ENCODE measurements around the gene EML4. TPM values are rescaled to one million over a fixed set of nuclear protein-coding genes. Genes with fewer than 3 reads are reported as not detected.
A peak's percentile ranks its signal among the peaks of the same experiment; 100 is the strongest.

EML4 gene
- total RNA-seq, 1 donor from 2014 or later = 111 TPM

DNA sequence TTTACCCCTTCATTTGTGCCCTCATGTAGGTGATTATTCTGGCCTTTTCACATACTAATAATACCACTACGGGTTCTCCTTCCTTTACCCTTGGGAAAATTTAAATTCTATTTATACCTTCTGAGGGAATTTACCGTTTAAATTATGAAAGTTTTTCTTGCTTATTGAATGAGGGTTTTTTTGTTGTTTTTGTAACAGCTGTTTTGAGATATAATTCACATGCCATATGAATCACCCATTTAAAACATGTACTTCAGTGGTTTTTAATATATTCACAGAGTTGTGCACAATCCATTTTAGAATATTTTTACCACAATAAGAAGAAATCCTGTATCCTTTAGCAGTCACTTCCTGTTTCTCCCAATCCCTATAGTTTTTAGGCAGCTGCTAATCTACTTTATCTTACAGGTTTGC, 54.7 kb downstream of the EML4 start:
- DNase-seq (ENCODE audit: low spot score) = no peak

DNA sequence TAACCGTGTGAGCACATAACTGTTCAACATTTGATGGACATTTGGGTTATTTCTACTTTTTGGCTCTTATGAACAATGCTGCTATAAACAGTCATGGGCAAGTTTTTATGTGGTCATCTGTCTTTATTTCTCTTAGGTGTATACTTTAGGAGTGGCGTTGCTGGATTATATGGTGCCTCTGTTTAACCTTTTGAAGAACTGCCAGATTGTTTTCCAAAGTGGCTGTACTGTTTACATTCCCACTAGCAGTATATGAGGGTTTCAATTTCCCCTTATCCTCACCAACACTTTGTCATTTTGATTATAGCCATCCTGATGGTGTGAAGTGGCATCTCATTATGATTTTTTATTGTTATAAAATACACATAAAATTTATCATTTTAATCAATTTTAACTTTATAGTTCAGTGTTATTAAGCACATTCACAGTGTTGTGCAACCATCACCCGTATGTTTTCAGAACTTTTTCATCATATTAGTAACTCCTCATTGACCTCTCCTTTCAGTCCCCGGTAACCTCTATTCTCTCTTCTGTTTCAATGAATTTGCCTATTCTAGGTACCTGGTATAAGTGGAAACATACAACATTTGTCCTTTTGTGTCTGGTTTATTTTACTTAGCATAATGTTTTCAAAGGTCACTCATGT, 55.4 kb downstream of the EML4 start:
- DNase-seq (ENCODE audit: low spot score) = no peak

- DNase-seq (ENCODE audit: low spot score) = no peak
Observed at GRCh38 chr2:42225573-42225972, 56.4 kb downstream of the EML4 start.

GRCh38 chr2:42227491-42227890, 58.3 kb downstream of the EML4 start:
- DNase-seq (ENCODE audit: low spot score) = no peak

GRCh38 chr2:42228101-42228500, 58.9 kb downstream of the EML4 start:
- no peak for DNase-seq (ENCODE audit: low spot score)

GRCh38 chr2:42229949-42230348, 60.8 kb downstream of the EML4 start:
- DNase-seq (ENCODE audit: low spot score) = no peak

DNA sequence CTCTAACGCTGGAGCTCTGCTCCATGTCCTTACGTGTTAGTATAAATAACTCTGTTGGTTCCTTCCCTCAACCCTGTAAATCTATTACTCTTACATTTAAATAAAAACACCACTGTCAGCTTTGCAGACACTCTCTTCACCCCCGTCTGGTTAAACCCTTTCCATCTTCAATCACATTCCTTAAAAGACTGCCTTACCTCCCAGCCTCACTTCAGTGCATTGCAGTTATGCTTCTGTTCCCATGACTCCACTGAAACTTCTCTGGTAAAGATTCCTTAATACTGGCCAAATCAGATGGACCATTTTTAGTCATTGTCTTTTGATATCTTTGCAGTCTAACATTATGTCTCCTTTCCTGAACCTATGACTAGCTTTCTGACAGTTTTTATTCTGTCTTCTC, 61.7 kb downstream of the EML4 start:
- no peak for DNase-seq (ENCODE audit: low spot score)

DNA sequence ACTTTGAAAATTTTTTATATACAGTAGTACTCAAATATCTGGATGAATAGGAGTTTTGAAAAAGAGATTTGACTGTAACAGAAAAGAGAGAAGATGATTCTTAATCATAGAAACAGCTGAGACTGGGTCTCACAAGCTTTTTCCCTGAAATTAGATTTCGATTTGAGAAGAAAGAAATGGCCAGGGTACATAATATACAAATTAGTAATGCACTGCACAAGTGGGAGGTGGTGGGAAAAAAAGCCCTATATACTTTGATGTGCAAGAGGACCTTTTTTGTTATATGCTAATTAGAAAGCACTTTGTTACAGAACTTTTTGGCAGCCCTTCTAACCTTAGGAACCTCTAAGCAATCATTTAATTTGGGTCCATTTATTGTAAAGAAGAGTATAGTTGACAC, 62.9 kb downstream of the EML4 start:
- no peak for DNase-seq (ENCODE audit: low spot score)

DNA sequence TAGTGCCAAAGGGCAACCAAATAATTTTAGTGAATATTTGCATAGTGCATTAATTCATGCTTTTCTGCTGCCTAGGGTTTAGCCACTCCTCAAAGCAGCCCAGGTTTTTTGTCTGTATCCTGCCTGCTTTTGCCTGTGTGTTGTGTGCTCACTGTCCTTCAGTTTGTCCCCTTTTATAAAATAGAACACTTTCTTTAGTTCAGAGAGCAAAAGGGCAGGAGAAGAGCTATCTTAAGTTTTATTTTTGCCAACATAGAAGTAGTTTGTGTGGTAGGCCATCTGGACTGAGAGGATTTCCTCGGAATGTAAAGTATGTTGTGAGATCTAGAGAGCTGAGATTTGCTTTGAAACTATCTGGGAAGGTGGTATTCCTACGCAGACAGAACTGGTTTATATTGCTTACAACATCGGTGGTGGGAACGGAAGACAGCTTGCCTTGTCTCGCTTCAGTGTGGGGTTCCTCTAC, 64.9 kb downstream of the EML4 start:
- no peak for DNase-seq (ENCODE audit: low spot score)

DNA sequence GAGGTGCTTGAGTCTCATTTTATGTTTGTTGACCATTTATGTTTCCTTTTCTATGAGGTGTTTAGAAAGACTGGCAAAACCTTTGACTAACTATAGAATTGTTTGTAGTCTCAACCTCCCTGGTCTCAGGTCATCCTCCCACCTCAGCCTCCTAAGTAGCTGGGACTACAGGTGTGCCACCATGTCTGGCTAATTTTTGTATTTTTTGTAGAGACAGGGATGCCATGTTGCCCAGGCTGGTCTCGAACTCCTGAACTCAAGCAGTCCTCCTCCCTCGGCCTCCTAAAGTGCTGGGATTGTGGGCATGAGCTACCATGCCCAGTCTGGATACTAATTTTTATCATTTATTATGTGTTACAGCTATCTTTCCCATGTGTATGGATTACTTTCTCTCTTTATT, 67.8 kb downstream of the EML4 start:
- DNase-seq (ENCODE audit: low spot score) = no peak

- DNase-seq (ENCODE audit: low spot score) = peak; percentile 31
Observed at GRCh38 chr2:42238644-42239288, 69.6 kb downstream of the EML4 start.

GRCh38 chr2:42239289-42239661, 70.1 kb downstream of the EML4 start:
- no peak for DNase-seq (ENCODE audit: low spot score)

DNA sequence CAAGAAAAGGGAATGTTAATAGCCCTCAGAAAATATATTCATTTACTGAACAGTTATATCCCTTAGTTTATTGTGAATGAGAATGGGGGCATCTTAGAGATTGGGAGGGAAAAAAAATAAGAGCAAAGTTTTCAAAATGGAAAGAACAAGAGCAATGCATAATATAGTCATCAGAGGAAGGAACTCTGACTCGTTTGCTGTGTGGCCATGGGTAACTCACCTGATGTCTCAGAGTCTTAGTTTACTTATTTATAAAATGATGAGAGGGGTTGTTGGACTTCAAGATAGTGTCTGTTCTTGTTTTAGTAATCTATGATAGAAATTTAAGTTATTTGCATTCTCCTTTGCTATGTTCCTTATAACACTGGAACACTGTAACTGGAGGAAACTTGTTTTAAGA, 70.7 kb downstream of the EML4 start:
- no peak for DNase-seq (ENCODE audit: low spot score)

DNA sequence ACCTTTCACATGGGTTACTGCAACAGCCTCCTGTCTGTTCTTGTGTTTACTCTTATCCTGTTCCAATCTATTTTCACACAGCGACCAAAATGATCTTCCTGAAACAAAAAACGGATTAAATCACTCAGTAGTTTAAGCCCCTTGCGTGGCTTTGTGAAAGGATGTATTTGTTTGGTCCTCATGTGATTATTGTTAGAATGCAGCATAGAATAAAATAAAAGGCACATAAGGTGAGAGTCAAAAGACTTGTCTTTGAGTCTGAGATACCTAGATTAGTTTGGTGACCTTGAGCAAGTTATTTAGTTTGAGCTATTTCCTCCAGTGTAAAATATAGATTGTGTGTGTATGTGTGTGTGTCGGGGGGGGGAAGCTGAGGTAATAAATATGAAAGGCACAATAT, 72.4 kb downstream of the EML4 start:
- DNase-seq (ENCODE audit: low spot score) = no peak

- no peak for DNase-seq (ENCODE audit: low spot score)
Observed at GRCh38 chr2:42243297-42243696, 74.1 kb downstream of the EML4 start.

DNA sequence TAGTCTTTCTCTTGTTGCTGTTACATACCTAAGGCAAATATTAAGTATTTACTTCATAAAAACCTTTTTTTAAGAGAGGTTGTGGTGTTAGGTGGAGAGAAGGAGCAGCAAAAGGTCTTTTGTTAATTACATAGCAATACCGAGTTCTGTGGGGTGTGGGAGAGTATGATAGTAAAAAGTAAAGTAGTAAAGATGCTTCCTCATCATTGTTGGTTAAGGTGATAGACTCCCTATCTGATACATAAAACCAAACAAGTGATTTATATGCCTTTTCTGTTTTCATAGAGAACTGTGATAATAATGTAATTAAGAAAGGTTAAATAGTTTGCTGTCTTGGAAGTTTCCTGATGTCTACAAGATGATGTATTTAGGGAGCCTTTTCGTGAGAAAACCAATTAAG, 75.4 kb downstream of the EML4 start:
- no peak for DNase-seq (ENCODE audit: low spot score)

DNA sequence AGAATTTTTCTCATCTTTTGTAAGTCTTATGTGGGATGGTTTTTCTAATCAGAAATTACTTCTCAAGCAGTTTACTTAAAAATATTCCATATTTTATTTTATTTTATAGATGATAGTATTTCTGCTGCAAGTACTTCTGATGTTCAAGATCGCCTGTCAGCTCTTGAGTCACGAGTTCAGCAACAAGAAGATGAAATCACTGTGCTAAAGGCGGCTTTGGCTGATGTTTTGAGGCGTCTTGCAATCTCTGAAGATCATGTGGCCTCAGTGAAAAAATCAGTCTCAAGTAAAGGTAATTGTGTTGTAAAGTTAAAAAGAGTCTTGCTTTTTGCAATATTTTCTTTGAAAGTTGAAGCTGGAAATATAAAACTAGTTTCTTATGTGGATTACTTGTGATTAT, 76.2 kb downstream of the EML4 start:
- no peak for DNase-seq (ENCODE audit: low spot score)

DNA sequence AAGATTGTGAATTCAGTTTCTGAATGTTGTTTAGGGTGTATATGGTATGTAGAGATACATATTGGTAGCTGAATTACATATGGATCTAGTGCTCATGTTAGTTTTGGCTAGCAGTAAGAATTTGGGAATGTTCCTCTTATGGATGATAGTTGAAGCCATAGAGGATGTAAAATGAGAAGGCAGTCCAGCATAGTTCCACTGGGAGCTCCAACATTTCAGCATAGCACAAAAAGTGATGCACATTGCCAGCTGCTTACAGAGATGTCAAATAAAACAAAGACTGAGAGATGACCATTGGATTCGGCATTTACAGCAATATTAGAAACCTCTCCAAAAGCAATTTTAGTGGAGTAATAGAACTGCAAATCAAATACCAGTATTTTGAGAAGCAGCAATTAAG, 77.4 kb downstream of the EML4 start:
- DNase-seq (ENCODE audit: low spot score) = no peak

DNA sequence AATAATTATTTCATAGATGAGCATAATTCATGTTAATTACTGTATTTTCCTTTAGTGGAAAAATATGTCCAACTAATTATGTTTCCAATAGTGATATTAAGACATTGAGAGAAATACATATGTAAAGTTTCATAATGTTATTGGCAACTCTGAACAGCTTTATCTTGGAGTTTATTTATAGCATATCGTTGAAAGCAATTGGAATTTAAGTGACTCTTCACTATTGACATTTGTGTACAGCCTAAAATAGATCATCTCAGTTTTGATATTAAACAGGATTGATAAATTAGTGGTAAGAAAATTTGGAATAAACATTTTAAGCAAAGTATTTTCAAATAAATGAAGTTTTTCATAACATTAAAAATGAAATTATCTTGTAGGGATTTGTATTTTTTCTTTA, 79.7 kb downstream of the EML4 start:
- no peak for DNase-seq (ENCODE audit: low spot score)

DNA sequence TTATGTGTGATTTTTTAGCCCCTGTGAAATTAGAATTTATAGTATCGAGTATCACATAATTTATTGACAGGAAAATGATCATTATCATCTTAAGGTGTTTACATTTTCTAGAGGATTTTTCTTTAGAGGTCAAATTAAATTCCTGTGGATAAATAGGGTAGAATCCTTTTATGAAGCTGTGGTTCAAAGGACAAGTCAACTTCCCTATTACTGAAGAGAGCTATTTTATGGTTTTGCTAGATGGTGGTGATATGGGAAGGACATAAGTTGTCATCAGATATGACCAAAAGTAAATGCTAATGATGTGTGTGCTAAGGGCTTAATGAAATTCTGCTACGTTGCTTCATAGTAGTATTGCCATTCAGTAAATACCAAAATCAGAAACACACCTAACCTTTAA, 80.1 kb downstream of the EML4 start:
- no peak for DNase-seq (ENCODE audit: low spot score)

DNA sequence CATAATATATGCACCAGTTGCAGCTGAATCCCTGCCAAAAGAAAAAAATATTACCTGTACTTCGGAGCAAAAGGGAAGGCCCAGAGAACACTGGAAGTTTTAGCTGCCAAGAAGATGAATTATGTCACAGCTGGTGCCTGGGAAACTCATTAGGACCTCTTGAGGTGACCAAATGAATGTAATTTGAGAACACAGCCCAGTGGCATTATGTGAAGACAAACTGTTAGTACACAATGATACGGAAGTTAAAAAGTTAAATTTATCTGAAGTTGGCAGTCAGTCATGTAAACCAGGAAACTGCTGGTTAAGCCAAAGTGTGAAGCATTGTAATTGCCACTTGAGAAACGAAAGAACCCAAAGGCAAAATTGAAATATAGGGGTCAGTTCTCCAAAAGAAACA, 80.7 kb downstream of the EML4 start:
- DNase-seq (ENCODE audit: low spot score) = peak; percentile 42

GRCh38 chr2:42250925-42251324, 81.8 kb downstream of the EML4 start:
- no peak for DNase-seq (ENCODE audit: low spot score)

GRCh38 chr2:42252464-42252863, 83.3 kb downstream of the EML4 start:
- no peak for DNase-seq (ENCODE audit: low spot score)
